ENCODE results near the gene RAB31.
"Not testable (repeated sequence)": the region's sequence is repeated elsewhere in the genome, so short reads cannot be mapped to it uniquely, and the experiment has no call there.

The RAB31 gene

DNA sequence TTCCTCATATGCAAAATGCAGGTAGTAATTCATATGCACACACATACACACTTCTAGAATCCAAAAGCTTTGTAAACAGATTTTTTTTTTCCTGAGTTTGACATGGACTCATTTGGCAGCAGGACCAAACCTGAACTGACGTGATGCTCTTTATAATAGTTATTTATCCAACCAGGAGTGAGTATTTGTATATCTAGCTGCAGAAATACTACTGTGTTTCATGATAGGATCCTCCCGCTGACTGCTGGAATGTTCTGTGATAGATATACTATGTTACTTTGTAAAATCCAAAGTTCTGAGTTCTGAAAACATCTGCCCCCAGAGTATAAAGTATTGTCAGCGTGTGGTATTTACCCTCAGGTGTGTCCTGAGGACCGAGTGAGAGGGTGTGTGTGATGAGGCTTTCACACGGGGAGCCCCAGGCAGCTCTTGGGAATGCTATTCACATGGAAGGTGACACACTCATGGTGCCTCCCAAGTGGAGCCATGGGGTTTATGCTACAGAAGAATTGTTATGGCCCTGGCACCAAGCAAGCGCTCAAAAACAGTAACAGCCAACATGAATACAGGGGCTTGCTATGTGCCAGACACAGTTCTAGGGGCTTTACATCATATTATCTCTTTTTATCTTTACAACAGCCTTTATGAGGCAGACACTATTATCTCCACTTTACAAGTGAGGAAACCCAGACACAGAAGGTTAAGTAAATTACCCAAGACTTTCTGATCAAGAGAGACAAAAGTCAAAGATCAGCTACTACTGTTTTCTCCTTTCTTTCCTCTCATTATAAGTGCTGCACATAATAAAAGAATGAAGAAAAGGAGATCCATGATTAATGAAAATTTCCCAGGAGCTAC is 161.0 kb downstream of the RAB31 start:
- peak; percentile 50 for DNase-seq

DNA sequence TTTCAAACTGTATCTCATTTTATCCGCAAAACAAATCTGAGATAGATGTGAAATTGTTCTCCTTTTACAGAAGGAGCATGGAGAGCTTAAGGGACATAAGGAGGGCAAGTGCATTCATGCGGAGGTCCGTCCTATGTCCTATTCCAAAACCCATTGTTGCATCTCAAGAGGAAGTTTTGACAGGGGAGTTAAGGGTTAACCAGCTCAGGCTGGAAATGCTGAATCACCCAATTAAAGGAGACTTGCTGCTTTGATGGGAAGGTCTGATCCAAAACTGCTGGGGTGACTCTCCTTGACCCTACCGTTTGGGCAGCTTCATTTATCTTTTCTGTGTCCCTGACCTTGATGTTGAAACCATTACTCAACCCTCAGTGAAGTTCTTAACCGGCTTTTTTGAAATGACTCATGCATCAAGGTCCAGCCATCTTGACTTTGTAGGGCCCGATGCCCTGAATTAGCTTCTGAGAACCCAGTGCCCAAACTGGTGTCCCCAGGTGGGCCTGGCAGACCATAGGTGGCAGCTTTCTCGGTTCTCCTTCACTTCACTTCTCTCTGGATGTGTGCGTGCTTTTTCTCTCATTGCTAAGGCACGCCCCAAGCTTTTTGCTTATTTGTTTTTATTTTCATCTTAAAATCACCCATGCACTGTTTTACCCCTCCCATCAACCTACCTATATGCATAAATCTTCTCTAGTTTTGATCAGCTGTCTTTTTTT is 161.8 kb downstream of the RAB31 start:
- DNase-seq = no peak

DNA sequence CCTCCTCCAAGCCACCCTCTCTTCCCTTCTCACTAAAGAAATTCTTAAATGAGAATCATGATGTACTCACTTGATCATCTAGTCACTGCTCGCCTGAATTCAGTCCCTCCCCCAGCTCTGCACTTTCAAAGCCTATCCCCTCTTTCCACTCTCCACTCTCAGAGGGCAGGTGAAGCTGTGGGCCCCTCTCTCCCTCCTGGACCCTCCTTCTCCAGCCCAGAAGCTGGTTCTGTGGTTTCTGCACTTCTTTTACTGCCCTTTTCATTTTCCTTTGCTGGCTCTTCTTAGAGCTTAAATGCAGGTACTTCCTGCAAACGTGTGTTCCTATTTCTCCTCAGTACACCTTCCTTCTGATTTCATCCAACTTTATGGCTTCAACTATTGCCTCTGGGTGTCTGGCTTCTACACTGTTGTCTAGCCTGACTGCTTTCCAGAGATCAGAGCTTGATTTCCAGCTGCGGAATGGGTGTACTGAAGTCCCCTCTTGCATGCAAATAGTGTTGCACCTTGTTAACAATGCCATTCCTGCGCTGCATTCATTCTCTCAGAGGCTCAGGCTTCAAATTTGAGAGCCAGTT is 162.4 kb downstream of the RAB31 start:
- DNase-seq = no peak

DNA sequence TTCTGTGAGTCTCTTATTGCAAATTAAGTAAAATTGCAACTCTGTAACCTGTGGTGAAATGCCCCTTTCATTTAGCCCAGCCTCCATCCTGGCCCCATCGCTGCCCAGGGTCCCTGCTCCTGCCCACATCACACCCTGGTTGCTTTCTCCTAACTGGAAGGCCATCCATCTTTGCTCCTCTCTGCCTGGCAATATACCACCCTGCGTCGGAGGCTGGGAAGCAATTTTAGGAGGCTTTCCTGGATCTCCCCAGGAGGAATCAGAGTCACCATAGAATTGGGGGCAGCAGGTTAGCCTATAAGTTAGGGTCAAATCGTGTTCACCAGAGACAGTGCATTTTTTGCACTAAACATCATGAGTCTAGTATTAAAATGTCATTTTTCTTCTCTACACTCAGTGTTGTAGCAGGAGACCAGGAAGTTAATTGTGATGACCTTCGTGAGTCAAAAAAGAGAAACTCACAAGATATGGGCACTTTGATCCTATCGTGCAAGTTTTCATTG is 163.2 kb downstream of the RAB31 start:
- DNase-seq = no peak

DNA sequence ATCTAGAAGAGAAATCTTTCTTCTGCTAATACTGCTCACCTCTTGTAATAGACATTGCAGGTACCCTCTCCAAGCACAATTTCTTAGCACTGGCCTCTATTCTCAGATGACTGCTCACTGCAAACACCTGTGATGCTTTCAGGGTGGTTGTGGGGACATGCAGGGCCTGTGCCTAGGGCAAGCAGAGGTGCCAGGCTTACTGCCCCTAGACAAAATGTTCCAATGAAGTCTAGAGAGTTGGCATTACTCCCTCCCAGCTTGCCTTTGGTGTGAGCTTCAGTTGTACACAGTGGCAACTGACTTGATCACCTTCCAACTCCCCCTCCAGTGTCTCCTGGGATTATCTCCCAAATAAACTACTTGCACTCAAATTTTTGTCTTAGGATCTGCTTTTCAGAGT is 164.7 kb downstream of the RAB31 start:
- no peak for DNase-seq

DNA sequence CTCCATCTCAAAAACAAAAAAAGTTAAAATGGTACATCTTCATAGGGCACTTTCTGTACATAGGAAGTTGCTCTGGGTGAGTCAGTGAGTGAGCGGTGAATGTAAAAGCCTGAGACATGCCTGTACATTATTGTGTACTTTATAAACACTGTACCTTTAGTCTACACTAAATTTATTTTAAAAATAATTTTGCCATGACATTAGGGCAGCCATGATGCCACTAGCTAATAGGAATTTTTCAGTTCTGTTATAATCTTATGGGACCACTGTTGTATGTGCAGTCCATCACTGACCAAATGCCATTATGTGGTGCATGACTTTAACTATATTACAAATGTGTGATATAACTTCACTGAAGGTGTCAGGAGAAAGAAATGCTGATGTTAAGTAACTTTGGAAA is 166.6 kb downstream of the RAB31 start:
- DNase-seq = no peak

DNA sequence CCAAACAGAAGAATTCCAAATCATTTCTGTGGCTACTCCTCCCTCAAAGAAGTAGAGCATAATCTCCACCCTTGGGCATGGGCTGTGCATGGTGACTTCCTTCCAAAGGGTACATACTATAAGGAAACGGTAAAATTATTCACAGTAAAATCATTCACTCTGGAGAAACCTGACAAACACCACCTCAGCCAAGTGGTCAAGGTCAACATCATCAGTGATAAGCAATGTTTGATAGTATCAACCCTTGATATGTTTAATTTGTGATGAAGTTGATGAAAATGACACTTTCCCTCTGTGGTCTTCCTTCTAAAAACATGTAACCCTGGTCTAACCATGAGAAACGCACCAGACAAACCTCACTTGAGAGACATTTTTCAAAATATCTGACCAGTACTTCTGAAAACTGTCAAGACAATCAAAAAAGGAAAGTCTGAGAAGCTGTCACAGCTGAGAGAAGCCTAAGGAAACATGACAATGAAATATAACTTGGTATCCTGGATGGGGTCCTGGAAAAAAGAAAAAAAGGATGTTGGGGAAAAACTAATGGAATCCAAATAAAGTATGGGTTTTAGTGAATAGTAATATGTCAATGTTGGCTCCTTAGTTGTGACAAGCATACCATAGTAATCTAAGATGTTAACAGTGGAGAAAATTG is 168.2 kb downstream of the RAB31 start:
- DNase-seq = no peak

DNA sequence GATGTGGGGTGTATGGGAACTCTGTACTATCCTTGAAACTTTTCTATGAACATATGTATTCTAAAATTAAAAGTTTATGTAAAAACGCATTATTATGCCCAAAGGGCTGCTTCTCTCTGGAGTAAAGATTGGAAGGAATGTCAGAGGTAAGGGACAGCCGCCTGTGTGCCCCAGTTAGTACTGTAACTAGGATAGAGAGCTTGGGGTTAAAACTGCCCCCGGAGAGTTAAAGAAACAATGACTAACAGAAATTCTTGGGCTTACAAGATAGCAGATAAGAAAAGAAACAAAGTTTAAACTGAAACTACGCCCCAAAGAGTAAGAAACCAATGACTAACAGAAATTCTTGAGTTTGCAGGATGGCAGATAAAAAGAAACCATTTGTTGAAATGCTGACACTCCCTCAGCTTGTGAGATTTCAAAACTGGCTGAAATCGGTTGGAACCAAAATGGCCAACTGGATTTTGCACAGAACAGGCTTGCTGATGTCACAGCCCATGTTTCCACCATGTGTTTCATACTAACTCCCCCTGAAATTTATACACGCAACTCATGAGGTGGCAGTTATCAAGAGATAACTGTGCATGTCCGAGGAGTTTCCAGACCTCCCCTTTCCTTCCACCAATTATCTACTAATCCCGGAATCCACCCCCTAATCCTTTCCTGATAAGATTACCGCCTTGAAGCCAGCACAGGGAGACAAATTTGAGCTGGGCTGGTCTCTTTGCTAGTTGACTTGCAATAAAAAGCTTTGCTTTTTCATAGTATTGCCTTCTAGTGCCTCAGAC is 169.0 kb downstream of the RAB31 start:
- no peak for DNase-seq

DNA sequence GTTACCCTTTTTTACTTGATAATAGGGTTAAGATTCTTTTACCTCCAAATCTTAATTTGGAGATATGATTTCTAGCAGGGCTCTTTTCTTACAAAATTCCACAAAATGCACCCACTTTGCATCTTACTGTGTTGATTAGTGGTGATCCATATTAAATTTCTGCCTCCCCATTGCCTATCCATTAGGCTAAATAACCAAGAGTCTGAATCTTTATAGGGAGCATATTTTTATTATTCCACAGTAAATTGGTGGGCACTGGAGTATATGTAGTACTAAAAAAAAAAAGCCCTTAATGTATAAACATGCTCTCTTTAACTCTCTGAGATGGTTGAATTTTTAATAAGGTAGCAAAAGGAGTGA is 169.5 kb downstream of the RAB31 start:
- DNase-seq = no peak

DNA sequence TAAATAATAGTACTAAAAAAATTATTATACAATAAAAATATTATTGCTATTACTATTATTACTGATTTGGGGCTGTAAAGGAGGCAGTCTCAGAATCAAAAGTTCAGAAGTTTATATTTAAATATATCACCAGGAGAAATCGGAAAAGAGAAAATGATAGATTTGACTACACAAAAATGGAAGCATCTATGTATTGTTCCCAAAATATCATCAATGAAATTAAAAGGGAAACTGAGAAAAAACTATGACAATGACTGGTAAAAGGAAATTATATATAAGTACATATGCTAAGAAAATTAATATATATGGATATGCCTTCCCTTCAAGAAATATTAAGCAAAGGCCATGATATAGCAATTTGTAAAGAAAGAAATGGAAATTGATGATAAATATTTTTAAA is 170.0 kb downstream of the RAB31 start:
- DNase-seq = no peak

DNA sequence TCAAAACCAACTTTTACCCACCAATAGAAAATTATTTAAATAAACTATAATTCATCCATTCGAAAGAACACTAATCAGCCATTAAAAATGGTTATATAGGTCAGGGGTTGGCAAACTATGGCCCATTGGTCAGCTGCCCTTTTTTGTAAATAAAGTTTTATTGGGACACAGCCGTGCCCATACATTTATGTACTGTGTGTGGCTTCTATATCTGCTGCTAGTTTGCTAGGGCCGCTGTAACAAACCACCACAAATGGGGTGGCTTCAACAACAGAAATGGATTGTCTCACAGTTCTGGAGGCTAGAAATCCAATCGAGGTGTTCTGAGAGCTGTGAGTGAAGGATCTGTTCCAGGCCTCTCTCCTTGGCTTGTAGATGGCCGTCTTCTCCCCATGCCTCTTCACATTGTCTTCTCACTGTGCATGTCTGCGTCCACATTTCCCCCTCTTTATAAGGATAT is 170.7 kb downstream of the RAB31 start:
- DNase-seq = no peak

DNA sequence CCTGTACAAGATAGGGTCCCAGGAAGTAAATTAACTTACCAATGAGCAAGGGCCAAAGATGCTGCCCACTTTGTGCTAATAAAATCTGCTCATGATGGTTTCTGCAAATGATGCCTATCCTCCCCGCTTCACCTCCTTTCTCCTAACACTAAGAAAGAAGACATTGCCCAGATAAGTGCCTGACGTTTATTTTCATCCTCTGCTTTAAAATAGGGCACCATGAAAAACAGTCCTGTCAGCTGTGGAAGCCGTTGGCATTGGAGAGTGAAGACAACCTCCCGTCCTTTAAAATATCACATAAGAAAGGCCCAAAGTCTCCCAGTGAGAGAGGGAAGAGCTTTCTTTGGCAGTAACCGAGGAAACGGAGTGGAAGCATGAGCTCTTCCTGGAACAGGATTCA is 176.0 kb downstream of the RAB31 start:
- no peak for DNase-seq

DNA sequence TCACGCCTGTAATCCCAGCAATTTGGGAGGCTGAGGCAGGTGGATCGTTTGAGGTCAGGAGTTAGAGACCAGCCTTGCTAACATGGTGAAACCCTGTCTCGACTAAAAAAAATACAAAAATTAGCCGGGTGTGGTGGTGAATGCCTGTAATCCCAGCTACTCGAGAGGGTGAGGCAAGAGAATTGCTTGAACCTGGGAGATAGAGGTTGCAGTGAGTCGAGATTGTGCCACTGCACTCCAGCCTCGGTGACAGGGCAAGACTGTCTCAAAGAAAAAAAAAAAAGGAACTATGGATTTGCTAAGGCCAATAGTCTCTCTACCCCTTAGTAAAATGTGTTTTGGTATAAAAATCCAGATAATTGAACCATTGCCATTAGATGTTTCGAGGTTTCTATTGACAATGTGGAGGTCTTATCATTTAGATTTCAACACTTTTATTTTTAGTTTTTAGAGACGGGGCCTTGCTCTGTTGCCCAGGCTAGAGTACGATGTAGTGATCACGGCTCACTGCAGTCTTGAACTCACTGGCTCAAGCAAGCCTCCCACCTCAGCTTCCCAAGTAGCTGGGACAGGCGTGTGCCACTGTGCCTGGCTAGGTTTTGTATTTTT is 176.5 kb downstream of the RAB31 start:
- DNase-seq = no peak

DNA sequence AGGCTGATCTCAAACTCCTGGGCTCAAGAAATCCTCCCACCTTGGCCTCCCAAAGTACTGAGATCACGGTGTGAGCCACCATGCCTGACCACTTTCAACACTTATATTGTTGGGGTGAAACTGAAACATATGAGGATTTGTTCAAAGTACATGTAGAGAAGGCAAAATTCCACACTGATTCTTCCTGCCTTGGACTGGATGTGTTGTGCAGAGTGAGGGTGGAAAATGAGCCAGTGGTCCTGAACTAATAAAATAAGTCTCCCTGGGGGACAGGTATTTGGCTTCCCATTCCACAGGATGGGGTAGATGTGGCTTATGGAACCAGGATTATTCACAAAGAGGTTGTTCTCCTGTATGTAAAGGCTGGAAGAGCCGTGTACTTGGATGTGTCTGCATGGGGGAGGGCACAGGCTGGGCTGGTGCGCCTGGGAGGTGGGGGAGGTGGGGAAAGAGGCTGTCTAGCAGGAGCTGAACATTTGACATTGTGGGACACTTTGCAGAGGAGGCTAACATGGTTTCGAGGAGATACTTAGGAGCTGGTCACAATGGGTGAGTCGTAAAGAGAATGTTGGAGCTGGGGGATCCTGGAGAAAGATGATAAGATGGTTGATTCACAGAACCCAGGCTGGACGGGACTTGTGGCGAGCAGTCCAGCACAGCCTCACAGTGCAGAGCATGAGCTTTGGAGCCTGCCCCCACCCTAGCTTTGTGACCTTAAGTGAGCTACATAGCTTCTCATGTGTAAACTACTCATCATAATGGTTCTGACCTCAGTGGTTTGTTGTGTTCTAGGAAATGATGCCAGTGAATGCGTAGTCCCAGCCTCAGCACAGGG is 177.3 kb downstream of the RAB31 start, which contains the start of gene TXNDC2:
Gene TXNDC2, plus strand, starts transcription at position 804 of the 835 bp plus-strand sequence. CDS start 708 bp downstream, outside the sequence.
- no peak for DNase-seq

DNA sequence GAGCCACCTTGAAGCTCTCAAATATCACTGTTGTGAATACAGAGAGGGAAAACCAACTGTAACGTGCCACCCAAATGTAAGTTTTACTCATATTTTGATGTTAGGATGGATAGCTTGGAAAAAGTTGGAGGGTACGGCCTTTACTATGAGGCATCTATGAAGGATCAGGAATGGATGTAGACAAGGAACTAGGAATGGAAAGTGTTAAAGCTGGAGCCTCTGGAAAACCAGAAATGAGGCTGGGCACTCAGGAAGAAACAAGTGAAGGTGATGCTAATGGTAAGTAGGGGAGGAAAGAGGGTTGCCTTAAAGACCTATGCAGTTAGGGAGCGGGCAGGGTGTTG is 177.9 kb downstream of the RAB31 start:
- DNase-seq = no peak

DNA sequence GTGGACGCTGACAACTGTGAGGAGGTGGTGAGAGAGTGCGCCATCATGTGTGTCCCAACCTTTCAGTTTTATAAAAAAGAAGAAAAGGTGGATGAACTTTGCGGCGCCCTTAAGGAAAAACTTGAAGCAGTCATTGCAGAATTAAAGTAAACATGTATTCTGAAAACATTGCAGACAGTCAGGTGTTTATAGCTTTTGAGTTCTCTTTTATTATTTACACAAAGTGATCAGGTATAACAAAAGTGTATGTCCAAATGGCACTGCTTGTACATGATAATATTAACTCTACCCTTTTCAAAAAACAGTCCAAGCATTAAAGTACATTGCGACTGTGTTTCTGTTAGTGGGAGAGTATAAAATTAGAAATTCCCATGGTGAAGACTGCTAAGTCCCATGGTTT is 179.9 kb downstream of the RAB31 start:
- DNase-seq = no peak

DNA sequence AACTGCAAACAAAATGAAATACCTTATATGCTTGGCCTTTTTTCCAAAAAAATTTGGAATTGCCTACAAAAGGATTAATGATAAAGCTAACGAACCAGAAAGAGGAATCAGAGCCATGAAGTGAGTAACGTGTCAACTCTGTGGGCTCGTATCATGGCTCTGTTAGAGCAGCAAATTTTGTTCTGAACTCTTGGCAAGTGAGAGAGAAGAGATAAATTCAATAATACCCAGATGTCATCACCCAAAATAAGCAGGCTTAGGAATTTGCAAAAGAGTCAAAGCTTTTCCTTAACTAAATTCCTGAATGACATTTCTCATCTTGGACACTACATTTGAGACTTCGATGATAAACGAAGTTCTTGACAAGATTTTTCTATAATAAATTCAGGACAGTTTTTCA is 182.1 kb downstream of the RAB31 start:
- no peak for DNase-seq

DNA sequence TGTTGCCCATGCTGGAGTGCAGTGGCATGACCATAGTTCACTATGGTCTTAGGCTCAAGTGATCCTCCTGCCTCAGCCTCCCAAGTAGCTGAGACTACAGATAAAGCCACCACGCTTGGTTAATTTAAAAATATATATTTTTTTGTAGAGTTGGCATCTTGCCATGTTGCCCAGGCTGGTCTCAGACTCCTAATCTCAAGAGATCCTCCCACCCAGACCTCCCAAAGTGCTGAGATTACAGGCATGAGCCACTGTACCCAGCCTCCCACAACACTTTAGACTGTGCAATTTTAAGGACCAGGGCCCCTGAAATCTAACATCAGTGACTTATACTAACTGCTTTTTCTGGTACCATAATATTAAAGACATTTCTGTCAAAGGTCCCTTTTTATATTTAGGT is 182.9 kb downstream of the RAB31 start:
- DNase-seq = no peak

DNA sequence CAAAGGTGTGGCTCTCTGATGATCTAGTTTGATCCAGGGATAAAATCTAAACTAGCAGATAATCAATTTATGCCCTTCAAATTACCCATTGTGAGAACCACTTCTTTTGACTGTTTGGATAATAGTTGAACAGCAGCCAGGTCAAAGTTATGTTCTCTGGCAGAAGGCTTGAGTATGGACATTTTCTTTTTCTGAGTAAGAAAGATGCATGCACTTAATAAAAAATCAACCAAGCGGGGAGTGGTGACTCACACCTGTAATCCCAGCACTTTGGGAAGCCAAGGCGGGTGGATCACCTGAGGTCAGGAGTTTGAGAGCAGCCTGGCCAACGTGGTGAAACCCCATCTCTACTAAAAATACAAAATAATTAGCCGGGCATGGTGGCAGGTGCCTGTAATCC is 183.4 kb downstream of the RAB31 start:
- DNase-seq = not testable (repeated sequence)

DNA sequence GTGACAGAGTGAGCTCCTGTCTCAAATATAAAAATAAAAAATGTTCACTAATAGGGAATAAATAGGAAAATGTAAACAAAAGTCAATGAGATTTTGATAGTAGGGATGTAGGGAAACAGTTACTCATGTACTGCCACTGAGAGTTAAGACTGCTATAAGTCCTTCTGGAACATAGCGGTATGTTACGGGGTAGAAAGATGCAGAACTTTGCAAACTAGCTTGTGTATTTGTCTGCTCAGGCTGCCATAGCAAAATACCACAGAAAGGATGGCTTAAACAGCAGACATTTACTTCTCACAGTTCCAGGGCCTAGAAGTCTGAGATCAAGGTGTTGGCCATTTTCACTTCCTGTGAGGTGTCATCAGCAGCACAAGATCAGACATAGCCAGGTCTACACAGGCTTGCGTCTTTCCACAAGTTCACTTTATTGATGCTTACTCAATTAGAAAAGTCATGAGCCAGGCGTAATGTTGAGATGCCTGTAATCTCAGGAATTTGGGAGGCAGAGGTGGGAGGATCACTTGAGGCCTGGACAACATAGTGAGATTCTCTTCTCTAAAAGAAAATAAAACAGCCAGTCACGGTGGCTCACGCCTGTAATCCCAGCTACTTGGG is 186.5 kb downstream of the RAB31 start:
- DNase-seq = no peak

DNA sequence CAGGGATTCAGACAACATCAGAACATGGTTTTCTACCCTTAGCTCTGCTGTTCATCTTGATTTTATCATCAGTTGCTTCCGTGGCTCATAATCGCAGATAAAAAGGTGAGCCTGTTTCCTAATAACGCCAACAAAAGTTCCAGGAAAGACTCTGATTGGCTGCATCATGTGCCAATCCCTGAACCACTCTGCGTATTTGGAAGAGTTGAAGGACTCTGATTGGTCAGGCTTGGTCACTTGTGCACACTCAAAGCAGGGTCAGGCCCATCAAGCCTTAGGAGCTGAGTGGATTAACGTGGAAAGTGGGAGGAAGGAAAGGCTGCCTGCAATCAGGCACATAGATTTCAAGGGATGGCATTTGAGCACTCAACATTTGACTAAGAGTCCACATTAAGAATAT is 189.0 kb downstream of the RAB31 start:
- no peak for DNase-seq

All from NCI-H345 (cell line).